Osteocyte (in vitro differentiated cells): ENCODE data around the gene MYO1D. TPM values are rescaled to one million over a fixed set of nuclear protein-coding genes. Genes with fewer than 3 reads are reported as not detected.

Source experiments
- DNase-seq: peaks from one replicate; pipeline ENCODE4 v3.0.0; 2021; ENCODE audit warnings: mixed read lengths; ENCODE audit not compliant: unreplicated experiment; ENCODE audit errors: extremely low spot score
- H3K27ac Mint-ChIP-seq: one replicate; pipeline ENCODE4 v1.8.0; 2021; ENCODE audit warnings: mild to moderate bottlenecking, mixed read lengths; ENCODE audit not compliant: unreplicated experiment
- H3K27me3 Mint-ChIP-seq: one replicate; pipeline ENCODE4 v1.8.0; 2021; ENCODE audit warnings: mixed read lengths; ENCODE audit not compliant: unreplicated experiment
- H3K36me3 Mint-ChIP-seq: one replicate; pipeline ENCODE4 v1.8.0; 2021; ENCODE audit warnings: mixed read lengths; ENCODE audit not compliant: unreplicated experiment
- H3K4me1 Mint-ChIP-seq: one replicate; pipeline ENCODE4 v1.8.0; 2021; ENCODE audit warnings: mixed read lengths; ENCODE audit not compliant: unreplicated experiment
- H3K4me3 Mint-ChIP-seq: one replicate; pipeline ENCODE4 v1.8.0; 2021; ENCODE audit warnings: mild to moderate bottlenecking, moderate library complexity, mixed read lengths; ENCODE audit not compliant: unreplicated experiment
- H3K9me3 Mint-ChIP-seq: one replicate; pipeline ENCODE4 v1.8.0; 2021; ENCODE audit warnings: mixed read lengths; ENCODE audit not compliant: unreplicated experiment
- total RNA-seq: library from RNA; stranded (reverse); gene quantifications from 2 replicates; pipeline ENCODE4 v1.2.1, GENCODE V29; 2021
- TF ChIP-seq, protein P1 (sequence below): fragments of 200-600 bp; sonication (generic); IDR thresholded peaks from 2 replicates; pipeline ENCODE4 v1.5.0; 2021; ENCODE audit warnings: antibody characterized with exemption, mild to moderate bottlenecking, moderate library complexity

Gene MYO1D
- total RNA-seq, 1 donor from 2014 or later, result 19.1 TPM

DNA sequence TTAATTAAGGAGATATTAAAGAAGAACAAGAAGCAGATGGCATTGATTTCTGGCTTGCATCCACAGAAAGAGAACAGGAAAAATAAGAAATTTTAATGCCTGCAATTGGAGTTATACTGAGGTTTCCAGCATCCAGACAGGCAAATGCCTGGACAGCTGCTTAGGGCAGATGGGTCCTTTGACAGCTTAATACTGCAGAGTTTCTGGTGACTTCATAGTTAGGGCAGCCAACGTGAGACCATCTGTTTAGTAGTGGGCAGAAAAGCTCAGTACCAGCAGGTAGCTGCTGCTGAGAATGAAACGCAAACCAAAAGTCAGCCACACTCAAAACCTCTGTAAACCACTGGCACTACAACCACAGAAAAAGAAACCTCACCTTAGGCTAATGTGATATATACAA is 280.3 kb downstream of the MYO1D start:
- H3K4me3 Mint-ChIP-seq, result no peak overlapping the region
- H3K9me3 Mint-ChIP-seq, result peaks cover 11% of the 10 kb centered on the region
- no peak for DNase-seq
- H3K36me3 Mint-ChIP-seq, result no peaks in the 10 kb centered on the region
- TF ChIP-seq, protein P1, sequence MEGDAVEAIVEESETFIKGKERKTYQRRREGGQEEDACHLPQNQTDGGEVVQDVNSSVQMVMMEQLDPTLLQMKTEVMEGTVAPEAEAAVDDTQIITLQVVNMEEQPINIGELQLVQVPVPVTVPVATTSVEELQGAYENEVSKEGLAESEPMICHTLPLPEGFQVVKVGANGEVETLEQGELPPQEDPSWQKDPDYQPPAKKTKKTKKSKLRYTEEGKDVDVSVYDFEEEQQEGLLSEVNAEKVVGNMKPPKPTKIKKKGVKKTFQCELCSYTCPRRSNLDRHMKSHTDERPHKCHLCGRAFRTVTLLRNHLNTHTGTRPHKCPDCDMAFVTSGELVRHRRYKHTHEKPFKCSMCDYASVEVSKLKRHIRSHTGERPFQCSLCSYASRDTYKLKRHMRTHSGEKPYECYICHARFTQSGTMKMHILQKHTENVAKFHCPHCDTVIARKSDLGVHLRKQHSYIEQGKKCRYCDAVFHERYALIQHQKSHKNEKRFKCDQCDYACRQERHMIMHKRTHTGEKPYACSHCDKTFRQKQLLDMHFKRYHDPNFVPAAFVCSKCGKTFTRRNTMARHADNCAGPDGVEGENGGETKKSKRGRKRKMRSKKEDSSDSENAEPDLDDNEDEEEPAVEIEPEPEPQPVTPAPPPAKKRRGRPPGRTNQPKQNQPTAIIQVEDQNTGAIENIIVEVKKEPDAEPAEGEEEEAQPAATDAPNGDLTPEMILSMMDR, result no peak
- H3K4me1 Mint-ChIP-seq, result no peaks in the 10 kb centered on the region
- H3K27ac Mint-ChIP-seq, result no peak overlapping the region
- H3K27me3 Mint-ChIP-seq, result no peaks in the 10 kb centered on the region

DNA sequence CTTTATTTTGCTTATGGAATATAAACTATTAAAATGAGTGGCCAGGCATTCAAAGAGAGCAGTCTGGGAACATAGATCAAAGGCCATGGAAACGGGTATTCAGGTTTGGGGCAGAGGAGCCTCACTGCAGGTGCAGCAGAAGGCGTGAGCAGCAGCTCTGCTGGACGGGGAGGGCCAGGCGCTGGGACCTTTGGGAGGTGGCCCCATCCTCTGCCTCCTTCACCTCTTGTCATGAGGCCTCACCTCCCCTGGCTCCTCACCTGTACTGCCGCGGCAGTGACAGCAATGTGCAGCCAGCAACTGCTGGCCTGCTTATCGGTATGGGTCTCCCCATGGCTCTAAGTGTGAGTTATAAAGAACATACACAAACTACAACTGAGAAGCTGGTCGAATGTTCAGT is 280.7 kb downstream of the MYO1D start:
- Mint-ChIP-seq H3K4me3 (no peak overlapping the region), H3K4me1 (no peaks in the 10 kb centered on the region), H3K36me3 (no peaks in the 10 kb centered on the region), H3K27ac (no peak overlapping the region), H3K9me3 (peaks cover 11% of the 10 kb centered on the region), H3K27me3 (no peaks in the 10 kb centered on the region)
- no peak for DNase-seq
- TF ChIP-seq, protein P1, result no peak

DNA sequence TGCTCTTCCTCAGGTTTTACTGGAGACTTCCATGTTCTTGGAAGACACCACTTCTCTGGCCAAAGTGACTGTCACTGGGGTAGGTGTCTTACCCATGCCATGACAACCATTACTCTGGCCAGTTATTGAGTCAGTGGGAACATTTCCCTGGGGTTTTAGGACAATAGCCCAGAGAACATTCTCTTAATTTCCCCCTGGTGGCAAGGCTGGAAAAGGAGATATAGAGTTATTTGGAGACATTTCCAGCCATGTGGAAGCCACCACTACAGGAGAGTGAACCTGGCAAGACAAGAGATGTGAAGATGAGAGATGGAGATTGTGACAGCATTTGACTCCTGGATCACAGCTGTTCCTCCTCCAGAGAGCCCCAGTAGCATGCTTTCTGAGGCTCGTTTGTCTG is 283.9 kb downstream of the MYO1D start:
- Mint-ChIP-seq H3K27me3 (no peaks in the 10 kb centered on the region), H3K4me3 (no peak overlapping the region), H3K9me3 (no peaks in the 10 kb centered on the region), H3K27ac (no peak overlapping the region), H3K4me1 (no peaks in the 10 kb centered on the region), H3K36me3 (no peaks in the 10 kb centered on the region)
- no peak for DNase-seq
- TF ChIP-seq, protein P1, result no peak

DNA sequence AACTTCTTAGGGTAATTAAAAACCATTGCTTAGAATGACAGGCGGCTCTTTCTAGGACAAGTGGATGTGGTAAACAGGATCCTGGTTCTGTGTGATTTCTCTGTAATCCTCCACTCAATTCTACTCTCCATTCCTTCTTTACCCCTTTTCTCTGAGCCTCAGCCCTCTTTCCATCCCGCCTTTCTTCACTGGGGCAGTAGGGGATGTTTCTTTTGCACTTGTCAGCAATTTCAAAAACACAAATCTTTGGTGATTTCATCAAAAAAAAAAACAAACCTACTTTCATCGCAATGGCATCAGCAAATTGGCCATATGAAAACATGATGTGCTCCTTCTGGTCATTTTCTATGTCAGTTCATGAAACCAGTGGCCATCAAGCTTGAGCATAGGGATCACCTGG is 285.5 kb downstream of the MYO1D start:
- TF ChIP-seq, protein P1, result no peak
- H3K27ac Mint-ChIP-seq, result no peak overlapping the region
- H3K4me1 Mint-ChIP-seq, result no peaks in the 10 kb centered on the region
- no peaks in the 10 kb centered on the region for H3K27me3 Mint-ChIP-seq
- H3K9me3 Mint-ChIP-seq, result no peaks in the 10 kb centered on the region
- H3K4me3 Mint-ChIP-seq, result no peak overlapping the region
- no peaks in the 10 kb centered on the region for H3K36me3 Mint-ChIP-seq
- no peak for DNase-seq

DNA sequence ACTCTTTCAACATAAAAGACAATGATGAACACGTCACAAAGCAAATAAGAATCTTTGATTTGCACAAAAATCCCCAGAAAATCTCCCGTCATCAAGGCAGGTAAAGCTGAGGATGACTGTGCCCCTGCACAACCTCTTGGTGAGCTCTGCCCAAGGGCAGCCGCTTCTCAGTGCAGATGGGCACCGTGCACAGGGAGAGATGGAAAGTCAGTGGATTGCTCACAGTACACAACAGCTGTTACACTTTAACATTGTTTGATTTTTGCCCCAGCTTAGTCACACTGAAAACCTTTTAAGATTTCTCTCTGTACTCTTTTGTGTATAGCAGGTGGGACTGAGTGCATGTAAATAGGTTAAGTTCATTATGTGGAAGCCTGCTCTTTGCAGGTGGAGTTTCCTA is 285.9 kb downstream of the MYO1D start:
- Mint-ChIP-seq H3K27ac (no peak overlapping the region), H3K36me3 (no peaks in the 10 kb centered on the region), H3K27me3 (no peaks in the 10 kb centered on the region), H3K9me3 (no peaks in the 10 kb centered on the region), H3K4me3 (no peak overlapping the region), H3K4me1 (no peaks in the 10 kb centered on the region)
- TF ChIP-seq, protein P1, result no peak
- DNase-seq, result no peak
